ENCODE data around the gene GNE.
"Not testable (repeated sequence)": the region's sequence is repeated elsewhere in the genome, so short reads cannot be mapped to it uniquely, and the experiment has no call there.

GNE gene

GRCh38 chr9:36263683-36264082 lies 5.4 kb upstream of the GNE start:
- no peak for DNase-seq

- no peak for DNase-seq
Observed at GRCh38 chr9:36258996-36259533, 817 bp upstream of the GNE start.

- no peak for DNase-seq
Observed at GRCh38 chr9:36251428-36251827, 6.8 kb downstream of the GNE start.

GRCh38 chr9:36250079-36250478 lies 8.2 kb downstream of the GNE start:
- DNase-seq: no peak

GRCh38 chr9:36249189-36249588 lies 9.1 kb downstream of the GNE start:
- DNase-seq: no peak

GRCh38 chr9:36248061-36248460 lies 10.2 kb downstream of the GNE start:
- not testable (repeated sequence) for DNase-seq

GRCh38 chr9:36247356-36247755 lies 10.9 kb downstream of the GNE start:
- DNase-seq: no peak

GRCh38 chr9:36245906-36246305 lies 12.3 kb downstream of the GNE start:
- no peak for DNase-seq

- DNase-seq: not testable (repeated sequence)
Observed at GRCh38 chr9:36239675-36240074, 18.6 kb downstream of the GNE start.

- not testable (repeated sequence) for DNase-seq
Observed at GRCh38 chr9:36239205-36239604, 19.0 kb downstream of the GNE start.

- DNase-seq: no peak
Observed at GRCh38 chr9:36237230-36237629, 21.0 kb downstream of the GNE start.

GRCh38 chr9:36222449-36222848 lies 35.8 kb downstream of the GNE start:
- no peak for DNase-seq

- DNase-seq: no peak
Observed at GRCh38 chr9:36221667-36222066, 36.6 kb downstream of the GNE start.

- no peak for DNase-seq
Observed at GRCh38 chr9:36218411-36218901, 39.8 kb downstream of the GNE start.

GRCh38 chr9:36218011-36218410 lies 40.2 kb downstream of the GNE start:
- no peak for DNase-seq

- DNase-seq: no peak
Observed at GRCh38 chr9:36217256-36217968, 40.8 kb downstream of the GNE start.

GRCh38 chr9:36214571-36214970 lies 43.7 kb downstream of the GNE start:
- no peak for DNase-seq

GRCh38 chr9:36213989-36214388 lies 44.3 kb downstream of the GNE start:
- no peak for DNase-seq

- no peak for DNase-seq
Observed at GRCh38 chr9:36213387-36213786, 44.9 kb downstream of the GNE start.

- DNase-seq: no peak
Observed at GRCh38 chr9:36211510-36211909, 46.7 kb downstream of the GNE start.

- DNase-seq: no peak
Observed at GRCh38 chr9:36210722-36211121, 47.5 kb downstream of the GNE start.

GRCh38 chr9:36208521-36209253 lies 49.6 kb downstream of the GNE start:
- DNase-seq: no peak

- DNase-seq: no peak
Observed at GRCh38 chr9:36207546-36208012, 50.7 kb downstream of the GNE start.

GRCh38 chr9:36207016-36207415 lies 51.2 kb downstream of the GNE start:
- no peak for DNase-seq

Measured in NCI-H524 treated with DMSO at 0.1 percent for 48 hours (cell line).